ENCODE data around the gene UNC5B. TPM values are rescaled to one million over a fixed set of nuclear protein-coding genes. Genes with fewer than 3 reads are reported as not detected.

UNC5B gene
- total RNA-seq, 1 experiment from 2014 or later, result 22.0 TPM

DNA sequence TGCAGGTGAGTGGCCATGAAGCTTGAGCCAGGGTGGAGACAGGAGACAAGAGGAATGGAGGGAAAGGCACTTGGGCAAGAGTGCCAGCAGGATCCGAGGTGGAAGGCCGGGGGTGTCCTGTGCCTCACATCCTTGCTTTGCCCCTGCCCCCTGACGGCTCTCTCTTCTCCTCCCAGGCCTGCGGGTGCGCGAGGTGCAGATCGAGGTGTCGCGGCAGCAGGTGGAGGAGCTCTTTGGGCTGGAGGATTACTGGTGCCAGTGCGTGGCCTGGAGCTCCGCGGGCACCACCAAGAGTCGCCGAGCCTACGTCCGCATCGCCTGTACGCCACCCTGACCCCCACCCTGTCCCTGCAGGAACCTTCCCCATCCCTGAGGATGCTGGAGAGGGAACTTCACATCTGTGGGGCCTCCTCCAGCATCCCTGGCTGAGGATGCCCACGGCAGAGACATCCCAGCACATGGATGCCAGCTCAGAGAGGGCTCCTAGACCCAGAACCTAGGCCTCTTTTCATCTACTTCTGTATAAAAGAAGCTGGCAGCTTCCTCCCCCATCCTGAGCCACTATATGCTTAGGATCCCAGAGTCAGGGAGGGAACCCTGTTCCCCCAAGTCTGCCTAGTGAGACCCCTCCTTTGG lies 72.3 kb downstream of the UNC5B start:
- Histone ChIP-seq H3K27ac (ENCODE audit: low read depth, low read length) (no peak overlapping the region), H3K36me3 (ENCODE audit: control insufficient read depth in 1 of 2, insufficient read depth in 2 of 2, low read length in 2 of 2) (peaks cover 0 to 6% of the 10 kb centered on the region in 2 experiments; a peak in 1 of 4 replicates), H3K79me2 (ENCODE audit: insufficient read depth, low read length) (no peaks in the 10 kb centered on the region), H3K9me2 (ENCODE audit: insufficient read depth) (no peaks in the 10 kb centered on the region), H3K9ac (ENCODE audit: low read length) (no peak overlapping the region), H2AFZ (ENCODE audit: low read depth, low read length, poor library complexity, severe bottlenecking) (no peak overlapping the region), H3K9me3 (ENCODE audit: control insufficient read depth in 1 of 2, insufficient read depth in 1 of 2, low read depth in 1 of 2, low read length in 2 of 2) (no peaks in the 10 kb centered on the region), H4K20me1 (ENCODE audit: insufficient read depth) (no peaks in the 10 kb centered on the region), H3K4me3 (replicated peaks in 1 of 2; ENCODE audit: low read depth in 1 of 2, low read length in 2 of 2) (no peak overlapping the region), H3K27me3 (ENCODE audit: insufficient read depth, low read length) (no peaks in the 10 kb centered on the region), H3K4me1 (ENCODE audit: control insufficient read depth in 1 of 2, insufficient read depth in 2 of 2, low read length in 2 of 2) (no peaks in the 10 kb centered on the region), H3K4me2 (ENCODE audit: low read length) (no peak overlapping the region)
- POLR2A ChIA-PET, result no interaction called here
- RAD21 ChIA-PET (ENCODE audit: low non-redundant PET in 1 of 2, low total read pairs in 2 of 2, uncharacterized antibody in 2 of 2, unreplicated experiment in 2 of 2), result no interaction called here
- TF ChIP-seq REST (IDR thresholded peaks at IDR 0.05; ENCODE audit: low read depth), result no peak
- TF ChIP-seq SP1 (IDR thresholded peaks at IDR 0.05; ENCODE audit: low read depth), result no peak
- no peak for TF ChIP-seq SIN3A (IDR thresholded peaks at IDR 0.05; ENCODE audit: low read depth)
- TF ChIP-seq ZNF274 (IDR thresholded peaks at IDR 0.05; ENCODE audit: low read depth, low read length), result no peak
- BruUV-seq (replicated peaks), result no TSS peak
- no peak for DNase-seq (ENCODE audit: low read depth, low spot score)
- CTCF ChIA-PET, result interaction anchor here (0.7 to 2.4 kb wide), 11 partner anchors 8 to 381 kb away, joined by 3 to 16 read pairs (median 5); no protein-coding TSS in a partner anchor
- intact Hi-C loops (cut with micrococcal nuclease), result loop anchor here (1.0 to 2.0 kb wide), 2 partner anchors 360 to 381 kb away; no protein-coding TSS in a partner anchor
- ATAC-seq, result peak; percentile 52

DNA sequence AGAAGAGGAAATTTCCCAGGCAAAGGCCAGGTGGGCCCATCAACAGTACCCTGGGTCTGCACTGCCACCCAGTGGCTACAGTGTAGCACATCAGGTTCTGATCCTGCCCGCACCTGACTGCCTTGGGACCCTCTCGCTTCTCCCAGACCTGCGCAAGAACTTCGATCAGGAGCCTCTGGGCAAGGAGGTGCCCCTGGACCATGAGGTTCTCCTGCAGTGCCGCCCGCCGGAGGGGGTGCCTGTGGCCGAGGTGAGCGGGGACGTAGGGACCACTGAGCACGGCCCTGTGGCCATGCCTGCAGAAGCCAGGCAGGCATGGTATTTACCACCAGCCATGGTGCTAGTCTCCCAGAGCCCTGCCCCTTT lies 72.8 kb downstream of the UNC5B start:
- Histone ChIP-seq H3K9me3 (ENCODE audit: control insufficient read depth in 1 of 2, insufficient read depth in 1 of 2, low read depth in 1 of 2, low read length in 2 of 2) (no peaks in the 10 kb centered on the region), H3K4me1 (ENCODE audit: control insufficient read depth in 1 of 2, insufficient read depth in 2 of 2, low read length in 2 of 2) (no peaks in the 10 kb centered on the region), H3K9me2 (ENCODE audit: insufficient read depth) (no peaks in the 10 kb centered on the region), H3K4me2 (ENCODE audit: low read length) (no peak overlapping the region), H3K27me3 (ENCODE audit: insufficient read depth, low read length) (no peaks in the 10 kb centered on the region), H2AFZ (ENCODE audit: low read depth, low read length, poor library complexity, severe bottlenecking) (no peak overlapping the region), H3K4me3 (replicated peaks in 1 of 2; ENCODE audit: low read depth in 1 of 2, low read length in 2 of 2) (no peak overlapping the region), H3K79me2 (ENCODE audit: insufficient read depth, low read length) (no peaks in the 10 kb centered on the region), H3K9ac (ENCODE audit: low read length) (no peak overlapping the region), H3K27ac (ENCODE audit: low read depth, low read length) (no peak overlapping the region), H4K20me1 (ENCODE audit: insufficient read depth) (no peaks in the 10 kb centered on the region), H3K36me3 (ENCODE audit: control insufficient read depth in 1 of 2, insufficient read depth in 2 of 2, low read length in 2 of 2) (peaks cover 0 to 6% of the 10 kb centered on the region in 2 experiments; a peak in 1 of 4 replicates)
- ATAC-seq (peak; percentile 90), DNase-seq (ENCODE audit: low read depth, low spot score) (no peak)
- ChIA-PET CTCF (interaction anchor here (0.7 to 2.4 kb wide), 8 partner anchors 9 to 382 kb away, joined by 3 to 16 read pairs (median 5); no protein-coding TSS in a partner anchor), RAD21 (ENCODE audit: low non-redundant PET in 1 of 2, low total read pairs in 2 of 2, uncharacterized antibody in 2 of 2, unreplicated experiment in 2 of 2) (no interaction called here), POLR2A (no interaction called here)
- no TSS peak for BruUV-seq (replicated peaks)
- intact Hi-C loops (cut with micrococcal nuclease), result loop anchor here (1.0 to 2.0 kb wide), 2 partner anchors 360 to 382 kb away; no protein-coding TSS in a partner anchor
- TF ChIP-seq CTCF (IDR thresholded peaks at IDR 0.05 in 2 of 3, conservative IDR thresholded peaks at IDR 0.05 in 1 of 3; ENCODE audit: borderline replicate concordance in 1 of 3, insufficient read depth in 1 of 3, low read depth in 2 of 3, low read length in 2 of 3) (peak; percentile 69 to 81 (median 73)), SP1 (IDR thresholded peaks at IDR 0.05; ENCODE audit: low read depth) (no peak), RAD21 (IDR thresholded peaks at IDR 0.05; ENCODE audit: low read depth) (peak; percentile 87), SRF (IDR thresholded peaks at IDR 0.05; ENCODE audit: low read depth) (no peak), CBX3 (IDR thresholded peaks at IDR 0.05; ENCODE audit: low read depth) (no peak), FOSL1 (IDR thresholded peaks at IDR 0.05; ENCODE audit: low read depth) (no peak), ATF3 (IDR thresholded peaks at IDR 0.05) (no peak)
- TF ChIP-seq, protein P1, sequence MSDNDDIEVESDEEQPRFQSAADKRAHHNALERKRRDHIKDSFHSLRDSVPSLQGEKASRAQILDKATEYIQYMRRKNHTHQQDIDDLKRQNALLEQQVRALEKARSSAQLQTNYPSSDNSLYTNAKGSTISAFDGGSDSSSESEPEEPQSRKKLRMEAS (IDR thresholded peaks at IDR 0.05), result no peak

Measured in HCT116 (cell line).